Right lobe of liver (tissue), 4 donors: Measurements from ENCODE around the gene CAV1.

Experiments used
- POLR2A ChIP-seq: fragments of 450-650 bp; IDR thresholded peaks from one replicate; pipeline ENCODE4 v1.6.1; 2017; ENCODE audit warnings: antibody characterized with exemption, mild to moderate bottlenecking
- TF ChIP-seq, protein P1 (sequence below), 4 donors: fragments of 200-600 bp in 3 of 4; fragments of 450-650 bp in 1 of 4; IDR thresholded peaks; one replicate each; pipeline versions ENCODE4 v1.5.1 to v1.8.0; 2016 to 2022; ENCODE audit warnings: antibody characterized with exemption in 4 of 4, mild to moderate bottlenecking in 2 of 4
- donor health status: DM: no; HTN: no; CAD: no.
- donor health status: DM: no; HTN: no; CAD: no.
- donor health status: DM: no; HTN: yes; CAD: no.

DNA sequence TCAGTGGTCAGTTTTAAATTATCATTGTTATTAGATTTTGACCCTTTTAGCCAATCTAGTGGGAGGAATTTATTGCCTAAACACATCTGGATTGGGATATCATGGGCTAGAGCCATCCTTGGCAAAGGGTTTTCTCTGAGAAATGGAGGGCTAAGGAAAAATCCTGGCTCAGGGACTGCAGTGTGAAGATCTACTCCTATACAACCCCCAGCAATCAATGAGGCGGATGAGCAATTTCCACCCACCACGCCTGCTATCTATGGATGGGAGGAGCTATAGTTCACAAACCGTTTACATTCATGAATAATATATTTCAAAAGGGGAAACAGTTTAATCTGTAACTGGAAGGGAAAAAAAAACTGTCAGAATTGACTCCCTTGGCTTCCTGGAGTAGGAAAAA is 2.7 kb downstream of the CAV1 start:
- no peak for TF ChIP-seq POLR2A
- TF ChIP-seq, protein P1, sequence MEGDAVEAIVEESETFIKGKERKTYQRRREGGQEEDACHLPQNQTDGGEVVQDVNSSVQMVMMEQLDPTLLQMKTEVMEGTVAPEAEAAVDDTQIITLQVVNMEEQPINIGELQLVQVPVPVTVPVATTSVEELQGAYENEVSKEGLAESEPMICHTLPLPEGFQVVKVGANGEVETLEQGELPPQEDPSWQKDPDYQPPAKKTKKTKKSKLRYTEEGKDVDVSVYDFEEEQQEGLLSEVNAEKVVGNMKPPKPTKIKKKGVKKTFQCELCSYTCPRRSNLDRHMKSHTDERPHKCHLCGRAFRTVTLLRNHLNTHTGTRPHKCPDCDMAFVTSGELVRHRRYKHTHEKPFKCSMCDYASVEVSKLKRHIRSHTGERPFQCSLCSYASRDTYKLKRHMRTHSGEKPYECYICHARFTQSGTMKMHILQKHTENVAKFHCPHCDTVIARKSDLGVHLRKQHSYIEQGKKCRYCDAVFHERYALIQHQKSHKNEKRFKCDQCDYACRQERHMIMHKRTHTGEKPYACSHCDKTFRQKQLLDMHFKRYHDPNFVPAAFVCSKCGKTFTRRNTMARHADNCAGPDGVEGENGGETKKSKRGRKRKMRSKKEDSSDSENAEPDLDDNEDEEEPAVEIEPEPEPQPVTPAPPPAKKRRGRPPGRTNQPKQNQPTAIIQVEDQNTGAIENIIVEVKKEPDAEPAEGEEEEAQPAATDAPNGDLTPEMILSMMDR (IDR thresholded peaks at IDR 0.05): no peak
